HG02588 (cell line): ENCODE measurements around the gene MAPRE2.
A peak's percentile ranks its signal among the peaks of the same experiment; 100 is the strongest.
"Not testable (repeated sequence)": the region's sequence is repeated elsewhere in the genome, so short reads cannot be mapped to it uniquely, and the experiment has no call there.

Experiments
- ATAC-seq: cut with Tn5 transposase; IDR thresholded peaks from one replicate; pipeline ENCODE4 v1.9.1; 2021; ENCODE audit warnings: mild to moderate bottlenecking, moderate library complexity; ENCODE audit not compliant: unreplicated experiment

Gene MAPRE2

DNA sequence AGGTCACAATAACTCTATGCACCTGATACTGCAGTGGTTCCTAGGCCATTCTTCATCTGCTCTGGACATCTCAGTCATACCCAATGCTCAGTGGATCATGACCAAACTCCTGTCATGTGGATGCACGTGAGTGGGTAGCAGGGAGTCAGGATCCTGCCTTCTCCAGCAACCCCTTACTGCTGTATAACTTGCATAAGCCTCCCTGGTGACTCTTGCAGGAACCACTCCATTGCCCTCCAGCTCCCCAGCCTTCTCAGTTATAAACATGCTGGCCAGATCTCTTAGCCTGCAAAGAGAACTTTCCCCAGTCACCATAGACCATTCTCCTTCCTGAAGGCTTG, 101.0 kb downstream of the MAPRE2 start:
- ATAC-seq = no peak

DNA sequence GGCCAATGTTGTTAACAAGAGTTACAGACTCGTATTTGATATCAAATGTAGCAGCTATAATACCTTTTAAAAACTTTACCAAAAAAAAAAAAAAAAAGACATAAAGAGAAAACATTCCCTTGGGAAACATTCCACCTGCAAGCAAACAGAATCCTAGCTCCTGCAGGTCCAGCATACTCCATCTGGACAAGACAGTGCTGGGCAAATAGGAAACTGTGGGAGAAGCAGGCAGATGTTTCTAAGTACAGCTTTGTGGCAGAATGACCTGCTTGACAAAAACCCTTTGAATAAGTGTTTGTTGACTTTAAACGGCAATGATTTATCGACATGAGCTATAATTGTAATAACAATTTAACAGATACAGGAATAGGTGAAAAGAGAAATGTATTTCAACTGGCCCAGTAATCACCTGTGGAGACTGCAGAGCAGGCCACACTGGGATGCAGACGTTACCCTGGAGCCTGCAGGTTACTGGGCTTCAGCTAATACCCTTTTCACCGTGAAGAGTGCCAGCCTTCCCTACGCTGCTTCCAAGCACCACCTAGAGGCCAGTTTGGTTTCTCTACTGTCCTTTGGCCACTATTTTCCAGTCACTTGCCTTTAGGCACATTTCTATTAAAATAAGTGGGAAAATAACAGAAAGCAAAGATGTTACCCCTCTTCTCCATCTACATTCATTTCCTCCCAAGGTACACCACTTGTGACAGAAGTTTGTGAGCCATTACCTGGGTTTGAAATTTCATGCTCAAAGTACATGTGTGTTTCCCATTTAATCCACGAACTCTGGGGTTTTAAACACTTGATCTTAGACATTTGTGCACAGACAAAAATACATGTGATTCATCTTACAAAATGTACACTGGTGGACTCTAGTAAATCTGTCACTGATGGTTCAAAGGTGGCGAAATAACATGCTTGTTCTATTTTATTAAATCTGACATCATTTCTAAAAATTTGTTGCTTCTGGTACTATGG, 102.7 kb downstream of the MAPRE2 start:
- peak; percentile 55 for ATAC-seq

DNA sequence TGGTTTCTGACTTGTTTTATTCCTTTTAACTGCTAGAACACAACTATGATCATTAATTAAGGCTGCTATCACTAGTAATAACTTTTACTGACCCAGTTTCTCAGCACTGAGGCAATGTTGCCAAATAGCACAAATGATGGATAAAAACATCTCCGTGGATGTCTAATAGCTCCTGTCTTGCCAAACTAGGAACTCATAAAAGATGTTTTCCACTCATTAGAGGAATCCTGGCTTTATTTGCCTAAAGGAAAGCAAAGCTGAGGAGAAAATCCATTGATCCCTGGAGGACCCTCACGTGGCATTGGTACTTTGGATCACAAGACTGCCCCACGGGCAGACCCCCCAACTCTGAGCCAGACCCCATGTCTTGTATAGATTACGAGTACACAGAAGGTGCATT, 103.5 kb downstream of the MAPRE2 start:
- ATAC-seq = no peak

DNA sequence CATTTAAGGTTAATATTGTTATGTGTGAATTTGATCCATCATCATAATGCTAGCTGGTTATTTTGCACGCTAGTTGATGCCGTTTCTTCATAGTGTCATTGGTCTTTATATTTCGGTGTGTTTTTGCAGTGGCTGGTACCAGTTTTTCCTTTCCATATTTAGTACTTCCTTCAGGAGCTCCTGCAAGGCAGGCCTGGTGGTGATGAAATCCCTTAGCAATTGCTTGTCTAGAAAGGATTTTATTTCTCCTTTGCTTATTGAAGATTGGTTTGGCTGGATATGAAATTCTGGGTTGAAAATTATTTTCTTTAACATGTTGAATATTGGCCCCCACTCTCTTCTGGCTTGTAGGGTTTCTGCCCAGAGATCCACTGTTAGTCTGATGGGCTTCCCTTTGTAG, 109.0 kb downstream of the MAPRE2 start:
- not testable (repeated sequence) for ATAC-seq

DNA sequence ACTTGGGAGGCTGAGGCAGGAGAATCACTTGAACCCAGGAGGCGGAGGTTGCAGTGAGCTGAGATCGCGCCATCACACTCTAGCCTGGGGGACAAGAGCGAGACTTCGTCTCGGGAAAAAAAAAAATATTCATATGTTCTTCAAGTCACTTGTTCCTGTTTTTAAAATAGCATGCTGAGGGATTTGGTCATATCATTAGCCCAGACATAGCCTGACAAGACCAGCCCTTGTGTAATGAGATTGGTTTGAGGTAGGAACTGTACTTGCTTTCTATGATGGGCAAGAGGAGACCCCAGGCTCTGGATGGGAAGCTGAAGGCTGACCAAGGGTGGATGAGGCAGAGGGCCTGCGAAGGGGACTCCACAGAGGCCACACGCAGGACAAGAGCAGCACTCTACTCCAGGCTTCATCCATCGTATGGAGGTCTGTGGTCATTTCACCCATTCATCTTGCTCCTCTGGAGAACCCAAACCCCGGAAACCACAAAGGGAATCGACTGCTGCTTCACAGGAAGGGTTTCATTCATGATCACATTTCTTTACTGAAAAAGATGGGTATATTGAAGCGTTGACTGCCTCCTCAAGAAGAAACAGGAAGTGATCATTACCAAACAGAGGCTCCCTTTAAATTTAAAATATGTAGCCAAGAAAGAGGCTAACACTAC, 112.5 kb downstream of the MAPRE2 start:
- no peak for ATAC-seq

DNA sequence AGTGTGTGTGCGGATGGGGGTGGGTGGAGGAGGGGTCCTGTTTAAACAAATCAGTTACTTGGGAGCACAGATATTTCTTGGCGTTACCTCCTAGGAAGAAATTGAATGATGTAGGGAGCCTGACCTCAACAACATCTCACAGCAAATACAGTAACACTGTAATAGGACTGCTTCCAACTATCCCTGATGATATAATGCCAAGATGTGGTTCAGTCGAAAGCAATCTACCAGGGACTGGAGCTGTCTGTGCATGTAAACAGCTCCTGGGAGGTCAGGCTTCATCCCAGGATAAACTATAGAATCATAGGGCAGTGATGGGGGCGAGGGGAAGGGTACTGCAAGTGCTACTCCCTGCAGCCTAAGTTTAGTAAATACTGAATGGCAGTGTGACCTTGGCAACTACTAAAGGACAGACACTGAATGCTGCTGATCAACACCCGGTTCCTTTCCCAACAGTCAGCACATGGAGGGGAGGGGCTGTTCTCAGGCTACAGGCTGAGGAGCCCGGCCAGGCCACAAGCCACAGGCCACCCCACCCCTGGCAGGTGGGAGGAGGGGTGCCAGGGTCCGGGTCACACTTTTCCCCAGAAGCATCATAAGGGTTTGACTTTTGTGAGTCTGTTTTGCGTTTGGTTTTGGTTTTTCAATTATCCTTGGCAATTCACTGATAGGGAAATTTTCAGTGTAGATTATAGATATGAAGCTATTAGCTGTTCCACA, 114.3 kb downstream of the MAPRE2 start:
- ATAC-seq = no peak

DNA sequence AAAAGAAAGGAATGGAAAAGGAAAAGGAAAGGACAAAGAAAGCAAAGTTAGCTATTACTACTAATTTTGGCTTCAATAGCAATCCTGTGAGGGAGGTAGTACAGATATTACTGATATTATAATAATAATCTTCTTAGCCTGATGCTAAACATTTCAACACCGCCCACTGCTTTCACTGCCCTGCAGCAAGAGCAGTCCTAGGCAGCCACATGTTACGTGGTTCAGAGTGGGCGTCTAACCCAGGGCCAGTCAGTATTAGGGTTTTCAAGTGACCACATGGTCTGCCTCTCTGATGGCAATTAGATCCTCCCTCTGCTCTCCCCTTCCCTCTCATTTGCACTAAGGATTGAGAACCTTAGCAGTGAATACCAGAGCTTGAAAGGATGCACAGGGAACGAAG, 116.0 kb downstream of the MAPRE2 start:
- no peak for ATAC-seq

DNA sequence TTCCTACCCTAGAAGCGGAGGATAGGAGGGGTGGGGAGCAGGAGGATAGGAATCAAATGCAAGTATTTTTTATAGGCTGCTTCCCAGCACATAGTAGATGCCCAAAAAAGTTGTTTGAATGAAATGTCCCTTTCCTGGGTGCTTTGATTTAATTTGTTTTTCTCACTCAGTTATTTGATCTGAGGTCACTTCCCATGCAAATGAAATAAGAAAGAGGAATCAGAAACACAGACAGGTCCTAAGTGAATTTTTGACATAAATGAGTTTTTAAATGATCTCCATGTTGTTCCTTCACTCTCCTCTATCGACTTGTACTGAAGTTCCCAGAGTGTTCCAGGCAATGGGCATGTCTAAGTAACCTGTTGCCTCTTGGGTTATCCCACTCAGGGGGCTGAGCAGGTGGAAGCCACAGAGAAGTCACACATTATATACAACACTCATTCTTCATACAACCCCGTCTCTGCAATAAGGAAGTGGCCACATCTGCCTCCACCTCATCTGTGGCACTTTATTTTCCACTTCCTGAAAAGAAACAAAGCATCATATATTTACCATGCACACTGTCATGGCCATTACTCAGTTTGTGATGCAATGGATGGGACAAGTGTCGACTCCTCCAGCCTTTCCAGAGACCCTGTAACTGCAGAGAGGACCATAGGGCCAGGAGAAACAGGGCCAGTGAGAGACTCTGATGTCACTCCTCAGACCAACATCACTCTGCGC, 117.7 kb downstream of the MAPRE2 start:
- peak; percentile 65 for ATAC-seq

DNA sequence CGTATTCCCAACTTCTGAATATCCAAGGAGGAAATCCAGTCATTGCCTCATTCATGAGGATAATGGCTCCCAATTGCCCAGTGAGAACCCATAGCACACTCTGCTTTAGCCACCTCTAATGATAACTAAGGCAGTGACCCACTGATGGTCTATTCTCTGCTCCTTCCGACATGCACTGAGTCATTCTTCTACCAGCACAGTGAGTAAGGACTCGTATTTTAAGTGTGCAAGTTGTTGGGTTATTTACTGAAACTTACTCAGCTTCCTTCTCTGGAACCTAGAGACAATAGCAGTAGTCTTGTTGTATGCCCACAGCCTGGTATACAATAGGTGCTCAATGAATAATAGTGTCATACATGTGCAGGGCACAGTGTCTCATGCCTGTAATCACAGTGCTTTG, 118.6 kb downstream of the MAPRE2 start:
- ATAC-seq = no peak

DNA sequence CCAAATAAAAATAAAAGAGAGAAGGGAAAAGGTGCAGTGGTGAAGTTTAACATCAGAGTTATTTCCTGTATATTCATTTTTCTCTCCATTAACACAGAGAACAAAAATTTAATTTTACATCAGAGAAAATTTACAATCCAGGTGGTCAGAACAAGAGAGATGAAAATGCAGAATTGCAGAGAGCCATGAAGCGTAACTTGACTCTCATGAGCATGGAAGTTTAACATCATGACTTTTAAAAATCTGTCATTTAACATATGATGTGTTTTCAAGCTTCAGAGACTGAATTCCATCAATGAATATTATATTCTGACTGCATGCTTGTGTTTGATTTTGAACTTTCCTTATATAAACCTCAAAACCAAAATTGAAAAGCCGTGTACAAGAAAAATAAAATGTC, 120.3 kb downstream of the MAPRE2 start:
- no peak for ATAC-seq

DNA sequence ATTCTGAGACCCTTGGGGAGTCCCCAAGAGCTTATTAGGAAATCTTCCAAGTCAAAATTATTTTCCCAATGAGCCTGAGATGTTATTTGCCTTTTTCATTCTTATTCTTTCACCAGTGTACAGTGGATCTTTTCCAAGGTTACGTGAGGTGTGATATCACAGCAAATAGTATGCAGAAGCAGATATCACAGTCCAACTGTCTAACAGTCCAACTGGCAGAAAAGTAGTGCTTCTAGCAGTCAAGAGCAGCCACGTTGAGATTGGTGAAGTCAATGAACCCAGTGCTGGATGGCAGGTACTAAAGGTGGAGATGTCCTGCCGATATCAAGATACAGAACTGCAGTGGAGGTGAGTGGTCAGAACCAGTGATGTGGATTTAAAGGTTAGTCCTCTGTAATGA, 120.7 kb downstream of the MAPRE2 start:
- no peak for ATAC-seq

DNA sequence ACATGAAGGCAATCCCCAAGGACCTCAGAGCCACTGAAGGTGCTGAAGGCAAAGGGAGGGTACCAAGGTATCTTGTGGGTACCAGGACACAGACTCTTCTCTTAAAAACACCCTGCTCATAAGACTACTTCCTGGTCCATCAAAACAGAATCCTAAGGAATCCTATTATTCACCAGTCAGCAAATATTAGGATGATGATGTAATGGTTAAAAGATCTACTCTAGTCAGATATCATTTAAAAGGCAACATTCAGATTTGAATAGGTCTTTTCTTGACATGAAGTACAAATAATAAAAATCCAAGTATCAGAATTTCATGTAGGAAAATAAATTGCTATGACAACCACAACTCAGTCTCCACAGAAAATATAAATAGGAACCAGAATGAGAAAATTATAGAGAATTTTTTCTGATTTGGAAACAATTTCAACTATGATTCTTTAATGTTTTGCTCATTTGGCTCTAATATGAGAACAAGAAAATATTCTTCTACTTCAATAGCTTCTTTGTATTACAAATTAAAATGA, 121.9 kb downstream of the MAPRE2 start:
- ATAC-seq = no peak

DNA sequence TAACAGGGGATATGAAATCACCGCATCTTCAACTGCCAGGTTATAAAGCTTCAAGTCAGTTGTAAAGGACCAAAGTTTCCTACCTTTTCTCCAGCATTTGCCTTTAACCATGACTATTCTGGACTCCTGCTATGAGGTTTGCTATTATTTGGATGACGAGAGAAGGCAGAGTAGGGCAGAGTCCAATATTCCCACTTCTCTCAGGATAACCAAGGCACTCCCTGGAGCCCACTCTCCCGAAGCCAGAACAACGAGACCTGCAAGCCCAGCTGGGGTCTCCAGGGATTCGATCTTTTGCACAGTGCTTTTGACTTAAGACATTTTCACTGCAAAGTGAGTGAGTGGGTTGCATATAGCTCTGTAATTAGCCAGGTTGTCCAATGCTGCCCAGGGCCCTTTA, 122.5 kb downstream of the MAPRE2 start:
- no peak for ATAC-seq

DNA sequence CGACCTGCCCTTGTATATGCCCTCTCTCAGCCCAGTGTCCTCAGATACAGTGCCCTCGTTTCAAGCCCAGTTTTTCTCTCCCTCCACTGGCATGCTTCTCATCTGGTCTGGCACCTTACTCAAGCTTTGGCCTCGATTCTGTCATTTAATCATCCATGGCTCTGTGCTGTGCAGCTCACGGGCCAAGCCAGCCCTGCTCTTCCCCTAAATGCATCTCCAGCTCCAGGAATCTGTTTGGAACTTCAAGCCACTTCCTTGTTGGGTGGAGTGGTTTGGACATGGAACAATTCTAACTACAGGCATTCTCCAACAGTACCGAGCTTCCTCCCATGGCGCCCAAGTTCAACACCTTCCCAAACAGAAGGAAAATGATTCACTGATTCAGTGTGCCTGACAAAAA, 122.9 kb downstream of the MAPRE2 start:
- ATAC-seq = no peak

DNA sequence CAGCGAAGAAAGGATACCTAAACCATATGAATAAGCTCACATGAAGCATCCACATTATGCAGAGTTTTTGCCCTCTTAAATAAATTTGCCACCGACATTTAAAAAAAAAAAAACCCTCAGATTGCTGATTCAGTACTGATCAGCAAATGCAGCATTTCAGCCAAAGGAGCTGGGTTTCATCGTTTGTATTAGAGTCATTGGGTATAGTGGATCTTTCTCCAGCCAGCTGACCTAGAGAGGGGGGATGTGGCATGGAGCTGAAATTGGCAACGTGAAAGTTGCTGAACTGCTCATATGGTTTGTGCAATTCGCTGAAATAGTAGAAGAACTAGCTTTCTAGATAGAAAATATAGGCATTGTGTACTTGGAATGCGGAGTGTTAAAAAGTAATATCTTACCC, 126.1 kb downstream of the MAPRE2 start:
- no peak for ATAC-seq

DNA sequence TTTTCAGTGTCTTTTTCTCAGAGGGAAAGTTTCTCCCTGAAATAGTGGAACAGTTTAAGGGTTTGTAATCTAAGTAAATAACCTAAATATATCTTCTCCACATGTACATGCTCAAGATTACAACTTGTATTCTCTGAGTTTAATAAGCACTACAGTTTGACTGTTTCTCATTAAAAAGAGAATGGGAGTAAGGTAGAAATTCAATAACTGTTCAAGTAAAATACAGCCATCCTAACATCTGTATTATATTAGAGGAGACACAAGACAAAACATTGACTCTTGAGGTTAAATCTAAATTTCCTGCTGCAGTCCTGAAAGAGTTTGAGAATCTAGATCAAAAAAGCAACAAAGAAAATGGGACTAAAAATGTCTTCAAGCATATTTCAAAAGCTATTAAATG, 126.6 kb downstream of the MAPRE2 start:
- no peak for ATAC-seq

DNA sequence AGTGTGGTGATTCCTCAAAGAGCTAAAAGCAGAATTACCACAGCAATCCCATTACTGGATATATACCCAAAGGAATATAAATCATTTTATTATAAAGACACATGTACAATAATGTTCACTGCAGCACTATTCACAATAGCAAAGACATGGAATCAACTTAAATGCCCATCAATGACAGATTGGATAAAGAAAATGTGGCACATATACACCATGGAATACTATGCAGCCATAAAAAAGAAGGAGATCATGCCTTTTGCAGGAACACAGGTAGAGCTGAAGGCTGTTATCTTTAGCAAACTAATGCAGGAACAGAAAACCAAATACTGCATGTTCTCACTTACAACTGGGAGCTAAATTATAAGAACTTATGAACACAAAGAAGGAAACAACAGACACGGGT, 129.1 kb downstream of the MAPRE2 start:
- not testable (repeated sequence) for ATAC-seq

DNA sequence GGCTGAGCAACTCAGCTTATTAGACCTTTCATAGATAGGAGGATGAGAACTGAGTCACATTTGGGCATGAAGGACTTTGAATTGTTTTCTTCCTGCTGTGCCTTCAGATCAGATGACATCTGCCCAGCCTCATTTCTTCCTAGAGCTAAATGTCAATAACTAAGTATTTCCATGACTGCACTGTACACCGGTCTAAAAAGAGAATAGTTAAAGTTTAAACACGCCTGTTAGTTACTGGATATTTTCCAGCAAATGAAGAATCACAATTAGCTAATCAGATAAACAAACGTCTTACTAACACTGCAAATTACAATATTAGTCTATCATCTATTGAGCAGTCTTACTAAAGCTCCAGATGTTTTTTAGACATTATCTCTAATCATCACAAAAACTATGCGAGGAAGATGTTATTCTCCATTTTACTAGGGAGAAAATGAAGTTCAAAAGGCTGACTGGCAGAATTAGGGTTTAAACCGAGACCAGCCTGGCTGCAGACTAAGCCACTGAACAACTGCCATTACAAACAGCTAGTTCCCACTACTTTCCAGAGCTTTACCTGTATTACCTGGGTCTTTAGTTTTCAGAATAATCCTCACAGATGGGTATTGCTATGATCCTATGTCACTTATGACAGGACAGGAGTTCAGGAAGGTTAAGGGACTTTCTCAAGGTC, 130.2 kb downstream of the MAPRE2 start:
- ATAC-seq = no peak

DNA sequence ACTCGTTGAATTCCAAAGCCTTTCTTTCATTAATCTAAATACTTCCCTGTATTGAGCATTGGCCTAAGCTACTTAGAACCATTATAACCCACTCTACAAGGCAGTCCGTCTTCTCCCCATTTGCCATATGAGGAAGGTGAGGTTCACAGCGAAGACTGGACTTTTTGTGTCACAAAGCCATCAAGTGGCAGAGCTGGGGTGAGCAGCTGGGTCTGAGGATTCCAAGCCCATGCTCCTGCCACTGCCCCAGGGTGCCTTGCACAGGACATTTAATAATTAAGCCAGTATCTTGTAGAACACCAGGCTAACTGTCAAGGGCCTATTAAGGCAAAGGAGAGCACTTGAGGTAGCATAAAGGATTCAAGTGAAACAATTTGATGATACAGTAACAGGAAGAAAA, 130.8 kb downstream of the MAPRE2 start:
- no peak for ATAC-seq

DNA sequence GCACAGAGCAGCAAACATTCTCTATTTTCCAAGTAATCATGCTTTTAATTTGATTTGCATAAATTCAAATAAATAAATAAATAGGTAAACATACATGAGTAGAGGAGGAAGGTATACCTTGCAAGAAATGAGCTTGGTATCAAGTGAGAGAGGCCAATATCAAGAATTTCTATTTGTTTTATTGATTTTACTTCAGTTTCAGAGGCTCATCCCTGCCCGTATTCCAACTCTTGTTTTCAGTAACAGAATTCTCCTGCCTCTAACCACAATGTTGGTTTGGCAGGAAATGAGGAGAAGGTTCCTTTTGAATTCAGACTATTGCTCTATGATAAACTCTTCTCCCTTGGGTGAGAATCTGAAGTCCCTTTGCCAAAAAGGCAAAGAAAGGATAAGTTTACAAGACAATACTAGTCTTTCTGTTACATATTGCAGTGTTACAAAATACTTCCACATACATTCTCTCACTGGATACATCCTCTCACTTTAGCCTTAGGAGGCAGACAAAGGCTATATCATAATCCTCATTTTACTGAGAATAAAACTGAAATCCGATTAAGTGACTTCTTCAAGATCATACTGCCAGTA, 131.3 kb downstream of the MAPRE2 start:
- no peak for ATAC-seq
